ENCODE results near the gene RAB7B.

DNA sequence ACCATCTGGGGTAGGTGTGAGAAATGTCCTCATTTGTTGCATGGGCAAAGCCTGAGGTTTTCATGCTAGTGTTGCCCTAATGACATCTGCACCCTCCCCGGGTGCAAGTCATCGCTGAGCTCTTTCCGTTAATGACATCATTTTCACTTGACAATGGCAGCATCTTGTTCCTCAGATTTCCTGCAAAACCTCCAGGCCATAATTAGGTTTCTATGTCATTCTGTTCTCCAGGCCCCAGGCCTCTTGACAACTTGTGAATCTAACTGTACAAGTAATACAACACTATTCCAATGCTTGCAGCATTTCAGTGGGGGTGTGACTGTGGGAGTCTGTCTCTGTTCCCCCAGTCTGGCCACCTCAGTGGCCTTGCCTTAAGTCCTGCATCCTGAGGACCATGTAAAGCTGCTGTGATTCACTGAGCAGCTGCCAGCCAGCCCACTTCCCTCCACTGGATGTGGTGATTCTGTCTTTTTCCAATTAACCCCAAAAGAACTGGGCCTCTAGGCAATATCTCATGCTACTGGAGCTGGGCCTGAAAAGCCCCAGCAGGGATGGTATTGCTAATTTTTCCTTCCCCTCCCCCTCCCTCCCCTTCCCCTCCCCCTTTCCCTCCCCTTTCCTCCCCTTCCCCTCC is 22.8 kb downstream of the RAB7B start:
- TF ChIP-seq RAD21 (conservative IDR thresholded peaks at IDR 0.05 in 1 of 2, IDR thresholded peaks at IDR 0.05 in 1 of 2) = no peak
- no peak for TF ChIP-seq POLR2A (IDR thresholded peaks at IDR 0.05; ENCODE audit: low read length)
- TF ChIP-seq EP300 (IDR thresholded peaks at IDR 0.05) = no peak
- no peak for TF ChIP-seq POLR2AphosphoS2 (conservative IDR thresholded peaks at IDR 0.05; ENCODE audit: low read length)
- no peak for TF ChIP-seq CHD4 (IDR thresholded peaks at IDR 0.05; ENCODE audit: borderline replicate concordance)
- no peak for TF ChIP-seq SMC3 (IDR thresholded peaks at IDR 0.05)
- no peak for TF ChIP-seq JUN (IDR thresholded peaks at IDR 0.05)
- TF ChIP-seq, protein P1, sequence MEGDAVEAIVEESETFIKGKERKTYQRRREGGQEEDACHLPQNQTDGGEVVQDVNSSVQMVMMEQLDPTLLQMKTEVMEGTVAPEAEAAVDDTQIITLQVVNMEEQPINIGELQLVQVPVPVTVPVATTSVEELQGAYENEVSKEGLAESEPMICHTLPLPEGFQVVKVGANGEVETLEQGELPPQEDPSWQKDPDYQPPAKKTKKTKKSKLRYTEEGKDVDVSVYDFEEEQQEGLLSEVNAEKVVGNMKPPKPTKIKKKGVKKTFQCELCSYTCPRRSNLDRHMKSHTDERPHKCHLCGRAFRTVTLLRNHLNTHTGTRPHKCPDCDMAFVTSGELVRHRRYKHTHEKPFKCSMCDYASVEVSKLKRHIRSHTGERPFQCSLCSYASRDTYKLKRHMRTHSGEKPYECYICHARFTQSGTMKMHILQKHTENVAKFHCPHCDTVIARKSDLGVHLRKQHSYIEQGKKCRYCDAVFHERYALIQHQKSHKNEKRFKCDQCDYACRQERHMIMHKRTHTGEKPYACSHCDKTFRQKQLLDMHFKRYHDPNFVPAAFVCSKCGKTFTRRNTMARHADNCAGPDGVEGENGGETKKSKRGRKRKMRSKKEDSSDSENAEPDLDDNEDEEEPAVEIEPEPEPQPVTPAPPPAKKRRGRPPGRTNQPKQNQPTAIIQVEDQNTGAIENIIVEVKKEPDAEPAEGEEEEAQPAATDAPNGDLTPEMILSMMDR (IDR thresholded peaks at IDR 0.05) = no peak
- TF ChIP-seq, protein P2, sequence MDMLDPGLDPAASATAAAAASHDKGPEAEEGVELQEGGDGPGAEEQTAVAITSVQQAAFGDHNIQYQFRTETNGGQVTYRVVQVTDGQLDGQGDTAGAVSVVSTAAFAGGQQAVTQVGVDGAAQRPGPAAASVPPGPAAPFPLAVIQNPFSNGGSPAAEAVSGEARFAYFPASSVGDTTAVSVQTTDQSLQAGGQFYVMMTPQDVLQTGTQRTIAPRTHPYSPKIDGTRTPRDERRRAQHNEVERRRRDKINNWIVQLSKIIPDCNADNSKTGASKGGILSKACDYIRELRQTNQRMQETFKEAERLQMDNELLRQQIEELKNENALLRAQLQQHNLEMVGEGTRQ (IDR thresholded peaks at IDR 0.05) = no peak
- no peak for TF ChIP-seq RCOR1 (IDR thresholded peaks at IDR 0.05; ENCODE audit: low read depth, low read length)
- TF ChIP-seq, protein P3, sequence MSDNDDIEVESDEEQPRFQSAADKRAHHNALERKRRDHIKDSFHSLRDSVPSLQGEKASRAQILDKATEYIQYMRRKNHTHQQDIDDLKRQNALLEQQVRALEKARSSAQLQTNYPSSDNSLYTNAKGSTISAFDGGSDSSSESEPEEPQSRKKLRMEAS (IDR thresholded peaks at IDR 0.05) = no peak
- TF ChIP-seq RFX5 (IDR thresholded peaks at IDR 0.05) = no peak
- TF ChIP-seq MAFK (IDR thresholded peaks at IDR 0.05; ENCODE audit: partially characterized antibody) = no peak
